Measurements from ENCODE around the gene FRRS1. TPM values are rescaled to one million over a fixed set of nuclear protein-coding genes. Genes with fewer than 3 reads are reported as not detected.

Gene FRRS1
- polyA plus RNA-seq, 3 donors = 0.61 to 2.1 (median 2.1) TPM

- peaks cover 41% of the 10 kb centered on the region for H3K4me1 Mint-ChIP-seq
- peak overlapping the region in 2 of 7 donors; percentile 54 to 76 for H3K27ac Mint-ChIP-seq
- peak overlapping the region in 1 of 3 experiments; percentile 69 for H3K4me3 ChIP-seq (replicated peaks in 1 of 3; ENCODE audit: low read depth in 2 of 3, low read length in 3 of 3)
- peak overlapping the region; percentile 23 for H2AFZ ChIP-seq (ENCODE audit: insufficient read depth, low read depth, low read length, poor library complexity, severe bottlenecking)
- peak overlapping the region; percentile 57 to 85 for H3K4me3 Mint-ChIP-seq
- peaks cover 25 to 37% of the 10 kb centered on the region in 2 donors for H3K4me1 ChIP-seq (ENCODE audit: control insufficient read depth in 1 of 2, insufficient read depth in 2 of 2, low read length in 2 of 2)
- DNase-seq = peak in 1 of 3 donors; percentile 11
- no peaks in the 10 kb centered on the region for H3K9me3 ChIP-seq (replicated peaks in 1 of 2; ENCODE audit: control insufficient read depth in 1 of 2, insufficient read depth in 1 of 2, low read length in 2 of 2)
- 63% methylated on average over 11 of the region's 17 CpGs for WGBS (ENCODE audit: insufficient coverage)
- H3K9me3 Mint-ChIP-seq = peaks cover 0 to 10% (median 4%) of the 10 kb centered on the region in 7 donors
- H3K27ac ChIP-seq (ENCODE audit: low read depth in 1 of 2, low read length in 2 of 2) = peak overlapping the region in 1 of 2 donors; percentile 38
- no peaks in the 10 kb centered on the region for H3K27me3 ChIP-seq (ENCODE audit: control insufficient read depth in 2 of 2, insufficient read depth in 2 of 2, low read length in 2 of 2)
- H3K27me3 Mint-ChIP-seq (ENCODE audit: low read depth in 3 of 3) = no peaks in the 10 kb centered on the region
- intact Hi-C loops (cut with micrococcal nuclease) = no loop called here
- H3K36me3 ChIP-seq (replicated peaks in 1 of 2; ENCODE audit: control insufficient read depth in 1 of 2, insufficient read depth in 2 of 2, low read length in 2 of 2) = peaks cover 8 to 9% of the 10 kb centered on the region in 2 donors
- H3K36me3 Mint-ChIP-seq = peaks cover 7 to 9% of the 10 kb centered on the region in 2 donors
- no peaks in the 10 kb centered on the region for H4K20me1 ChIP-seq (ENCODE audit: insufficient read depth, low read length)
- H3K4me2 ChIP-seq (replicated peaks; ENCODE audit: extremely low read depth, low read length, poor library complexity, severe bottlenecking) = peak overlapping the region; percentile 62
- H3K9ac ChIP-seq (ENCODE audit: insufficient read depth, low read length, poor library complexity, severe bottlenecking) = no peak overlapping the region
- no peak for TF ChIP-seq CTCF (IDR thresholded peaks at IDR 0.05)
- no peaks in the 10 kb centered on the region for H3K79me2 ChIP-seq (ENCODE audit: insufficient read depth, low read length)
Measured at GRCh38 chr1:99704356-99704816, 62.0 kb downstream of the FRRS1 start.

DNA sequence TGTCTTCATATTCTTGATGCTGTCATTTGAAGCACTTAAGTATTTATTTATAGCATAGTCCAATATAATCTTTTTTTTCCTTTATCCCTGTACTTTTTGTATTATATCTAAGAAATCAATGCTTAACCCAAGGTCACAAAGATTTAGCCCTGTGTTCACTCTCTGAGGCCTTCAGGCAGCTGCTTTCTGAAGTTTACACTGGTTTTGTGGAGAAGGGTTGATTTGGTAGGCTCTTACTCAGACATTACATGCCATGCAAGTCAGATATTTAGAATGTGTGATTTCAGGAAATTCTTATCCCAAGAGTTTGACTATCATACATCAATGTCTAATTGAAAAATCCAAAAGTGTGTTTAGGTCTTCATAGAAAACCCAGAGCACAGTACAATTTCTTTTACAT is 64.2 kb downstream of the FRRS1 start:
- Mint-ChIP-seq H3K4me1 (peaks cover 53% of the 10 kb centered on the region), H3K4me3 (no peak overlapping the region), H3K9me3 (peaks cover 0 to 10% (median 4%) of the 10 kb centered on the region in 7 donors), H3K36me3 (peaks cover 0 to 3% of the 10 kb centered on the region in 2 donors), H3K27me3 (ENCODE audit: low read depth in 3 of 3) (peaks cover 0 to 2% (median 0%) of the 10 kb centered on the region in 3 donors), H3K27ac (no peak overlapping the region)
- Histone ChIP-seq H3K27me3 (ENCODE audit: control insufficient read depth in 2 of 2, insufficient read depth in 2 of 2, low read length in 2 of 2) (no peaks in the 10 kb centered on the region), H3K4me2 (replicated peaks; ENCODE audit: extremely low read depth, low read length, poor library complexity, severe bottlenecking) (no peak overlapping the region), H3K4me1 (ENCODE audit: control insufficient read depth in 1 of 2, insufficient read depth in 2 of 2, low read length in 2 of 2) (peaks cover 36 to 49% of the 10 kb centered on the region in 2 donors), H3K4me3 (replicated peaks in 1 of 3; ENCODE audit: low read depth in 2 of 3, low read length in 3 of 3) (no peak overlapping the region), H3K36me3 (replicated peaks in 1 of 2; ENCODE audit: control insufficient read depth in 1 of 2, insufficient read depth in 2 of 2, low read length in 2 of 2) (no peaks in the 10 kb centered on the region), H3K9me3 (replicated peaks in 1 of 2; ENCODE audit: control insufficient read depth in 1 of 2, insufficient read depth in 1 of 2, low read length in 2 of 2) (no peaks in the 10 kb centered on the region), H2AFZ (ENCODE audit: insufficient read depth, low read depth, low read length, poor library complexity, severe bottlenecking) (no peak overlapping the region), H3K79me2 (ENCODE audit: insufficient read depth, low read length) (no peaks in the 10 kb centered on the region), H4K20me1 (ENCODE audit: insufficient read depth, low read length) (no peaks in the 10 kb centered on the region), H3K9ac (ENCODE audit: insufficient read depth, low read length, poor library complexity, severe bottlenecking) (no peak overlapping the region), H3K27ac (ENCODE audit: low read depth in 1 of 2, low read length in 2 of 2) (no peak overlapping the region)
- DNase-seq = no peak
- intact Hi-C loops (cut with micrococcal nuclease) = no loop called here
- TF ChIP-seq CTCF (IDR thresholded peaks at IDR 0.05) = no peak
